NCI-H187 treated with DMSO at 0.1 percent for 48 hours (cell line): Measurements from ENCODE around the gene GPD2.
"Not testable (repeated sequence)": the region's sequence is repeated elsewhere in the genome, so short reads cannot be mapped to it uniquely, and the experiment has no call there.

Source experiments
- DNase-seq: peaks from one replicate; lab custom pipeline; 2025; lab: John Stamatoyannopoulos, UW

The GPD2 gene

GRCh38 chr2:156590085-156590739 lies 154.0 kb downstream of the GPD2 start:
- DNase-seq: no peak

GRCh38 chr2:156592809-156593593 lies 156.8 kb downstream of the GPD2 start:
- DNase-seq: no peak

- no peak for DNase-seq
Measured at GRCh38 chr2:156593594-156593921, 157.4 kb downstream of the GPD2 start.

- DNase-seq: no peak
Measured at GRCh38 chr2:156598563-156598962, 162.4 kb downstream of the GPD2 start.

- no peak for DNase-seq
Measured at GRCh38 chr2:156600196-156600595, 164.0 kb downstream of the GPD2 start.

- no peak for DNase-seq
Measured at GRCh38 chr2:156601855-156602551, 165.8 kb downstream of the GPD2 start.

- DNase-seq: no peak
Measured at GRCh38 chr2:156602552-156602933, 166.4 kb downstream of the GPD2 start.

- DNase-seq: no peak
Measured at GRCh38 chr2:156615836-156616322, 179.7 kb downstream of the GPD2 start.

- not testable (repeated sequence) for DNase-seq
Measured at GRCh38 chr2:156618071-156618470, 181.9 kb downstream of the GPD2 start.

- no peak for DNase-seq
Measured at GRCh38 chr2:156619021-156619539, 182.9 kb downstream of the GPD2 start.

GRCh38 chr2:156622491-156622890 lies 186.3 kb downstream of the GPD2 start:
- no peak for DNase-seq

- DNase-seq: no peak
Measured at GRCh38 chr2:156625360-156626170, 189.4 kb downstream of the GPD2 start.

- no peak for DNase-seq
Measured at GRCh38 chr2:156626931-156627330, 190.8 kb downstream of the GPD2 start.

- DNase-seq: no peak
Measured at GRCh38 chr2:156630579-156631337, 194.6 kb downstream of the GPD2 start.

GRCh38 chr2:156635646-156636045 lies 199.5 kb downstream of the GPD2 start:
- DNase-seq: no peak
